Measurements from ENCODE around the gene RGMB. TPM values are rescaled to one million over a fixed set of nuclear protein-coding genes. Genes with fewer than 3 reads are reported as not detected.

The RGMB gene
- total RNA-seq, 1 donor from 2014 or later, result 34.6 TPM

- no peak for DNase-seq (ENCODE audit: low spot score in 2 of 2)
Observed at GRCh38 chr5:98783051-98783649, 9.7 kb downstream of the RGMB start.

GRCh38 chr5:98784411-98784810, 10.9 kb downstream of the RGMB start:
- no peak for DNase-seq (ENCODE audit: low spot score in 2 of 2)
- FAIRE-seq, result no peak

More at GRCh38 chr5:98783051-98783649, 9.7 kb downstream of the RGMB start:
- FAIRE-seq, result no peak

- DNase-seq (ENCODE audit: low spot score in 2 of 2) (no peak), FAIRE-seq (no peak)
Observed at GRCh38 chr5:98785244-98785643, 11.8 kb downstream of the RGMB start.

GRCh38 chr5:98786191-98786853, 12.9 kb downstream of the RGMB start:
- no peak for FAIRE-seq
- DNase-seq (ENCODE audit: low spot score in 2 of 2), result no peak

GRCh38 chr5:98787131-98787719, 13.8 kb downstream of the RGMB start:
- no peak for FAIRE-seq
- DNase-seq (ENCODE audit: low spot score in 2 of 2), result no peak

GRCh38 chr5:98789029-98789428, 15.6 kb downstream of the RGMB start:
- no peak for DNase-seq (ENCODE audit: low spot score in 2 of 2)
- FAIRE-seq, result no peak

GRCh38 chr5:98791001-98791519, 17.6 kb downstream of the RGMB start:
- FAIRE-seq, result no peak
- DNase-seq (ENCODE audit: low spot score in 2 of 2), result no peak

- DNase-seq (ENCODE audit: low spot score in 2 of 2), result no peak
Observed at GRCh38 chr5:98791898-98792580, 18.6 kb downstream of the RGMB start.

GRCh38 chr5:98793223-98793622, 19.8 kb downstream of the RGMB start:
- DNase-seq (ENCODE audit: low spot score in 2 of 2), result no peak
- FAIRE-seq, result no peak

More at GRCh38 chr5:98791898-98792580, 18.6 kb downstream of the RGMB start:
- no peak for FAIRE-seq

- no peak for DNase-seq (ENCODE audit: low spot score in 2 of 2)
- FAIRE-seq, result no peak
Observed at GRCh38 chr5:98794001-98794400, 20.5 kb downstream of the RGMB start.

GRCh38 chr5:98794414-98795080, 21.1 kb downstream of the RGMB start:
- FAIRE-seq (no peak), DNase-seq (ENCODE audit: low spot score in 2 of 2) (no peak)

- no peak for DNase-seq (ENCODE audit: low spot score in 2 of 2)
- FAIRE-seq, result no peak
Observed at GRCh38 chr5:98795243-98795642, 21.8 kb downstream of the RGMB start.

GRCh38 chr5:98796197-98796972, 22.9 kb downstream of the RGMB start:
- FAIRE-seq (no peak), DNase-seq (ENCODE audit: low spot score in 2 of 2) (peak in 1 of 2 donors; percentile 48)

- FAIRE-seq (no peak), DNase-seq (ENCODE audit: low spot score in 2 of 2) (no peak)
Observed at GRCh38 chr5:98798371-98798770, 24.9 kb downstream of the RGMB start.

GRCh38 chr5:98798847-98799246, 25.4 kb downstream of the RGMB start:
- no peak for DNase-seq (ENCODE audit: low spot score in 2 of 2)
- FAIRE-seq, result no peak

GRCh38 chr5:98804066-98804465, 30.6 kb downstream of the RGMB start:
- no peak for FAIRE-seq
- no peak for DNase-seq (ENCODE audit: low spot score in 2 of 2)

GRCh38 chr5:98805070-98805469, 31.6 kb downstream of the RGMB start:
- FAIRE-seq, result no peak

GRCh38 chr5:98807806-98808205, 34.3 kb downstream of the RGMB start:
- FAIRE-seq (no peak), DNase-seq (ENCODE audit: low spot score in 2 of 2) (no peak)

More at GRCh38 chr5:98805070-98805469, 31.6 kb downstream of the RGMB start:
- no peak for DNase-seq (ENCODE audit: low spot score in 2 of 2)

- DNase-seq (ENCODE audit: low spot score in 2 of 2) (no peak), FAIRE-seq (no peak)
Observed at GRCh38 chr5:98810206-98810605, 36.7 kb downstream of the RGMB start.

GRCh38 chr5:98813755-98814154, 40.3 kb downstream of the RGMB start:
- DNase-seq (ENCODE audit: low spot score in 2 of 2) (no peak), FAIRE-seq (no peak)

Measured in frontal cortex (tissue), 4 donors.